ENCODE data around the gene OVAAL.

DNA sequence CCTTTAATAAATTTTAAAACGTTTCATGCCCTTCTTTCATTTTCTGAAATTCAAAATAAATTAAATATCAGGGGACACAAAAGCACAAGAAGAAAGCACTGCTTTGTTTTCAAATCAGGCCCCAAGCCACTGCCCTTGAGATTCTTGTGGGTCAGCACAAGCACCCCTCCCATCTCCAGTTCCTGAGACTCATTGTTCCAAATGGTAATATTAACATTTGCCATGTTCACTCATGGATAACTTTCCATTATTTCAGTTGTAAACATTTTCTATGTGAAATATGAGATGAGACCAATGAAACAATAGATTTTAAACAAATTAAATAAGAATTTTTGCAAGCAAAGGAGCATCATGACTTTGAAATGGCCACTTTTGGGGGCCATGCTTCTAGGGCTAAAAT is 7.7 kb downstream of the OVAAL start:
- TF ChIP-seq NRF1 (conservative IDR thresholded peaks at IDR 0.05; ENCODE audit: low read depth, low read length): no peak
- no peak for TF ChIP-seq EZH2 (IDR thresholded peaks at IDR 0.05; ENCODE audit: borderline replicate concordance, control insufficient read depth, low read depth, low read length)
- TF ChIP-seq, protein P1, sequence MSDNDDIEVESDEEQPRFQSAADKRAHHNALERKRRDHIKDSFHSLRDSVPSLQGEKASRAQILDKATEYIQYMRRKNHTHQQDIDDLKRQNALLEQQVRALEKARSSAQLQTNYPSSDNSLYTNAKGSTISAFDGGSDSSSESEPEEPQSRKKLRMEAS (IDR thresholded peaks at IDR 0.05; ENCODE audit: low read depth, low read length): no peak
- no peak for TF ChIP-seq SRF (IDR thresholded peaks at IDR 0.05; ENCODE audit: low read depth in 2 of 2, low read length in 2 of 2)
- TF ChIP-seq, protein P2, sequence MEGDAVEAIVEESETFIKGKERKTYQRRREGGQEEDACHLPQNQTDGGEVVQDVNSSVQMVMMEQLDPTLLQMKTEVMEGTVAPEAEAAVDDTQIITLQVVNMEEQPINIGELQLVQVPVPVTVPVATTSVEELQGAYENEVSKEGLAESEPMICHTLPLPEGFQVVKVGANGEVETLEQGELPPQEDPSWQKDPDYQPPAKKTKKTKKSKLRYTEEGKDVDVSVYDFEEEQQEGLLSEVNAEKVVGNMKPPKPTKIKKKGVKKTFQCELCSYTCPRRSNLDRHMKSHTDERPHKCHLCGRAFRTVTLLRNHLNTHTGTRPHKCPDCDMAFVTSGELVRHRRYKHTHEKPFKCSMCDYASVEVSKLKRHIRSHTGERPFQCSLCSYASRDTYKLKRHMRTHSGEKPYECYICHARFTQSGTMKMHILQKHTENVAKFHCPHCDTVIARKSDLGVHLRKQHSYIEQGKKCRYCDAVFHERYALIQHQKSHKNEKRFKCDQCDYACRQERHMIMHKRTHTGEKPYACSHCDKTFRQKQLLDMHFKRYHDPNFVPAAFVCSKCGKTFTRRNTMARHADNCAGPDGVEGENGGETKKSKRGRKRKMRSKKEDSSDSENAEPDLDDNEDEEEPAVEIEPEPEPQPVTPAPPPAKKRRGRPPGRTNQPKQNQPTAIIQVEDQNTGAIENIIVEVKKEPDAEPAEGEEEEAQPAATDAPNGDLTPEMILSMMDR (IDR thresholded peaks at IDR 0.05 in 2 of 3, conservative IDR thresholded peaks at IDR 0.05 in 1 of 3; ENCODE audit: control insufficient read depth in 2 of 3, extremely low read depth in 1 of 3, insufficient read depth in 1 of 3, low read depth in 3 of 3, low read length in 3 of 3): no peak
- no peak for TF ChIP-seq ZNF24 (IDR thresholded peaks at IDR 0.05)
- TF ChIP-seq ZZZ3 (IDR thresholded peaks at IDR 0.05; ENCODE audit: control insufficient read depth, insufficient read length, low read depth): no peak
- TF ChIP-seq, protein P3, sequence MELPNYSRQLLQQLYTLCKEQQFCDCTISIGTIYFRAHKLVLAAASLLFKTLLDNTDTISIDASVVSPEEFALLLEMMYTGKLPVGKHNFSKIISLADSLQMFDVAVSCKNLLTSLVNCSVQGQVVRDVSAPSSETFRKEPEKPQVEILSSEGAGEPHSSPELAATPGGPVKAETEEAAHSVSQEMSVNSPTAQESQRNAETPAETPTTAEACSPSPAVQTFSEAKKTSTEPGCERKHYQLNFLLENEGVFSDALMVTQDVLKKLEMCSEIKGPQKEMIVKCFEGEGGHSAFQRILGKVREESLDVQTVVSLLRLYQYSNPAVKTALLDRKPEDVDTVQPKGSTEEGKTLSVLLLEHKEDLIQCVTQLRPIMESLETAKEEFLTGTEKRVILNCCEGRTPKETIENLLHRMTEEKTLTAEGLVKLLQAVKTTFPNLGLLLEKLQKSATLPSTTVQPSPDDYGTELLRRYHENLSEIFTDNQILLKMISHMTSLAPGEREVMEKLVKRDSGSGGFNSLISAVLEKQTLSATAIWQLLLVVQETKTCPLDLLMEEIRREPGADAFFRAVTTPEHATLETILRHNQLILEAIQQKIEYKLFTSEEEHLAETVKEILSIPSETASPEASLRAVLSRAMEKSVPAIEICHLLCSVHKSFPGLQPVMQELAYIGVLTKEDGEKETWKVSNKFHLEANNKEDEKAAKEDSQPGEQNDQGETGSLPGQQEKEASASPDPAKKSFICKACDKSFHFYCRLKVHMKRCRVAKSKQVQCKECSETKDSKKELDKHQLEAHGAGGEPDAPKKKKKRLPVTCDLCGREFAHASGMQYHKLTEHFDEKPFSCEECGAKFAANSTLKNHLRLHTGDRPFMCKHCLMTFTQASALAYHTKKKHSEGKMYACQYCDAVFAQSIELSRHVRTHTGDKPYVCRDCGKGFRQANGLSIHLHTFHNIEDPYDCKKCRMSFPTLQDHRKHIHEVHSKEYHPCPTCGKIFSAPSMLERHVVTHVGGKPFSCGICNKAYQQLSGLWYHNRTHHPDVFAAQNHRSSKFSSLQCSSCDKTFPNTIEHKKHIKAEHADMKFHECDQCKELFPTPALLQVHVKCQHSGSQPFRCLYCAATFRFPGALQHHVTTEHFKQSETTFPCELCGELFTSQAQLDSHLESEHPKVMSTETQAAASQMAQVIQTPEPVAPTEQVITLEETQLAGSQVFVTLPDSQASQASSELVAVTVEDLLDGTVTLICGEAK (IDR thresholded peaks at IDR 0.05; ENCODE audit: borderline replicate concordance): no peak
- TF ChIP-seq, protein P4, sequence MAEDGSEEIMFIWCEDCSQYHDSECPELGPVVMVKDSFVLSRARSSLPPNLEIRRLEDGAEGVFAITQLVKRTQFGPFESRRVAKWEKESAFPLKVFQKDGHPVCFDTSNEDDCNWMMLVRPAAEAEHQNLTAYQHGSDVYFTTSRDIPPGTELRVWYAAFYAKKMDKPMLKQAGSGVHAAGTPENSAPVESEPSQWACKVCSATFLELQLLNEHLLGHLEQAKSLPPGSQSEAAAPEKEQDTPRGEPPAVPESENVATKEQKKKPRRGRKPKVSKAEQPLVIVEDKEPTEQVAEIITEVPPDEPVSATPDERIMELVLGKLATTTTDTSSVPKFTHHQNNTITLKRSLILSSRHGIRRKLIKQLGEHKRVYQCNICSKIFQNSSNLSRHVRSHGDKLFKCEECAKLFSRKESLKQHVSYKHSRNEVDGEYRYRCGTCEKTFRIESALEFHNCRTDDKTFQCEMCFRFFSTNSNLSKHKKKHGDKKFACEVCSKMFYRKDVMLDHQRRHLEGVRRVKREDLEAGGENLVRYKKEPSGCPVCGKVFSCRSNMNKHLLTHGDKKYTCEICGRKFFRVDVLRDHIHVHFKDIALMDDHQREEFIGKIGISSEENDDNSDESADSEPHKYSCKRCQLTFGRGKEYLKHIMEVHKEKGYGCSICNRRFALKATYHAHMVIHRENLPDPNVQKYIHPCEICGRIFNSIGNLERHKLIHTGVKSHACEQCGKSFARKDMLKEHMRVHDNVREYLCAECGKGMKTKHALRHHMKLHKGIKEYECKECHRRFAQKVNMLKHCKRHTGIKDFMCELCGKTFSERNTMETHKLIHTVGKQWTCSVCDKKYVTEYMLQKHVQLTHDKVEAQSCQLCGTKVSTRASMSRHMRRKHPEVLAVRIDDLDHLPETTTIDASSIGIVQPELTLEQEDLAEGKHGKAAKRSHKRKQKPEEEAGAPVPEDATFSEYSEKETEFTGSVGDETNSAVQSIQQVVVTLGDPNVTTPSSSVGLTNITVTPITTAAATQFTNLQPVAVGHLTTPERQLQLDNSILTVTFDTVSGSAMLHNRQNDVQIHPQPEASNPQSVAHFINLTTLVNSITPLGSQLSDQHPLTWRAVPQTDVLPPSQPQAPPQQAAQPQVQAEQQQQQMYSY (CRISPR knock-in tag; IDR thresholded peaks at IDR 0.05): no peak
- TF ChIP-seq NR2F1 (conservative IDR thresholded peaks at IDR 0.05): no peak
- TF ChIP-seq JUNB (IDR thresholded peaks at IDR 0.05): no peak
- TF ChIP-seq MYC (IDR thresholded peaks at IDR 0.05; ENCODE audit: insufficient read depth, insufficient read length, insufficient replicate concordance, low read length, severe bottlenecking): no peak
- no peak for TF ChIP-seq ETV6 (conservative IDR thresholded peaks at IDR 0.05 in 1 of 2, IDR thresholded peaks at IDR 0.05 in 1 of 2; ENCODE audit: borderline replicate concordance in 1 of 2, low read depth in 1 of 2)
